ENCODE measurements around the gene TTC12.

Gene TTC12

DNA sequence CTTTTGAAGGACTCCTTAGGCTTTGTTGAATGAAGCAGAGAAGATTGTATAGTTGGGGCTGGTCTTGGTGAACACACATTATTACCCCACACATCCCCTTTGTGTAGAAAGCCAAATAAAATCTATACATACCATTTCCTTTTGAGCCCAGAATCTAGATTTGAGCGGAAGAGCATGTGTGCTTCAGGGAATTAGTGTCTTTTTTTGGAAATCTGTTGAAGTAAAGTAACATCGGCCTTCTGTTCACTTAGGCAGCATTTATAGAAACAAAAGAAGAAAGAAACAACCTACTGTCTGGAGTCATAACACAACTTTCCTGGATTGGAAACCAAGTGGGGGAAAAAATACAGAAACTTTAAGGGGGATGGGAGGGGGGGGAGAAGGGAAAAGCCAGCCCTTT, 37.9 kb upstream of the TTC12 start:
- in situ Hi-C loops (cut with MboI; ENCODE audit: low sequenced_read_pairs, unreplicated experiment): loop anchor here (25.0 kb wide), 2 partner anchors 489 to 989 kb away; no protein-coding TSS in a partner anchor
- TF ChIP-seq, protein P1, sequence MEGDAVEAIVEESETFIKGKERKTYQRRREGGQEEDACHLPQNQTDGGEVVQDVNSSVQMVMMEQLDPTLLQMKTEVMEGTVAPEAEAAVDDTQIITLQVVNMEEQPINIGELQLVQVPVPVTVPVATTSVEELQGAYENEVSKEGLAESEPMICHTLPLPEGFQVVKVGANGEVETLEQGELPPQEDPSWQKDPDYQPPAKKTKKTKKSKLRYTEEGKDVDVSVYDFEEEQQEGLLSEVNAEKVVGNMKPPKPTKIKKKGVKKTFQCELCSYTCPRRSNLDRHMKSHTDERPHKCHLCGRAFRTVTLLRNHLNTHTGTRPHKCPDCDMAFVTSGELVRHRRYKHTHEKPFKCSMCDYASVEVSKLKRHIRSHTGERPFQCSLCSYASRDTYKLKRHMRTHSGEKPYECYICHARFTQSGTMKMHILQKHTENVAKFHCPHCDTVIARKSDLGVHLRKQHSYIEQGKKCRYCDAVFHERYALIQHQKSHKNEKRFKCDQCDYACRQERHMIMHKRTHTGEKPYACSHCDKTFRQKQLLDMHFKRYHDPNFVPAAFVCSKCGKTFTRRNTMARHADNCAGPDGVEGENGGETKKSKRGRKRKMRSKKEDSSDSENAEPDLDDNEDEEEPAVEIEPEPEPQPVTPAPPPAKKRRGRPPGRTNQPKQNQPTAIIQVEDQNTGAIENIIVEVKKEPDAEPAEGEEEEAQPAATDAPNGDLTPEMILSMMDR (IDR thresholded peaks at IDR 0.05; ENCODE audit: borderline replicate concordance, control extremely low read depth, extremely low read depth, insufficient read depth, missing control alignments): no peak
- DNase-seq (ENCODE audit: low spot score): no peak

DNA sequence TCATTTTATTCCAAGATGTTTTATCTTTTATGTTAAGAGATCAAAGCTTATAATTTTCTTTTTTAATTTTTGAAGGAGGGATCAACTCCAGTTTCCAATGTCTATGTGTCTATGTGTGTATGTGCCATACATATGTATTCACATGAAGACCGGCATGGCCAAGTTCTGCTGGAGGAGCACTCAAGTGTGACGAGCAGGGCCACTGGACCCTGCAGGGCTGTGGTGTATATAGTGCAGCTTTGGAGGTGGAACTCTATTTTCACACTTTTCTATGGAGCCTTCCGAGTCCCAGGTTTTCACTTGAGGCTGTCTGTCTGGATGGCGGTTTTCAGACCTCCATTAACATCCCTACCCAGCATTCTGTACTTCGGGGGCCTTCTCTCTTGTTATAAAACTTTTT, 36.5 kb upstream of the TTC12 start:
- in situ Hi-C loops (cut with MboI; ENCODE audit: low sequenced_read_pairs, unreplicated experiment): loop anchor here (25.0 kb wide), 2 partner anchors 491 to 991 kb away; no protein-coding TSS in a partner anchor
- DNase-seq (ENCODE audit: low spot score): no peak
- TF ChIP-seq, protein P1 (IDR thresholded peaks at IDR 0.05; ENCODE audit: borderline replicate concordance, control extremely low read depth, extremely low read depth, insufficient read depth, missing control alignments): no peak

DNA sequence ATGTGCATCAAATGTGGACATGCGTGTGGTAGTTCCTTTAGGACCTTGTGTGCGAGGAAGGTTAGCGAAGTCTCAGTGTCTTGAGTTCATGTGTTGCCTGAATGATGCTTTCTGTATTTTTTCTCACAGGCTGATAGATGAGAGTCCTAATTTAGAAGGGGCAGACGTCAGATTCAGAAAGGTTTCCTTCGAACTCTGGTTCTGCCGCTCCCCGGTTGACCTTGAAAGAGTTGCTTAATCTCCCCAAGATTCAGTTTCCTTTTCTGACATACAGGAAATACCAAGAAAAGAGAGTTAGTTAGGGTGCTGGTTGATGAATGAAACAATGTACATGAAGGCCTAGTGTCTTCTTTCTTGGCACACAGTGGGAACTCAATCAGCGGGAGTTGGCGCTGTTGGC, 35.9 kb upstream of the TTC12 start:
- TF ChIP-seq, protein P1 (IDR thresholded peaks at IDR 0.05; ENCODE audit: borderline replicate concordance, control extremely low read depth, extremely low read depth, insufficient read depth, missing control alignments): no peak
- no peak for DNase-seq (ENCODE audit: low spot score)
- in situ Hi-C loops (cut with MboI; ENCODE audit: low sequenced_read_pairs, unreplicated experiment): loop anchor here (25.0 kb wide), 2 partner anchors 491 to 991 kb away; no protein-coding TSS in a partner anchor

DNA sequence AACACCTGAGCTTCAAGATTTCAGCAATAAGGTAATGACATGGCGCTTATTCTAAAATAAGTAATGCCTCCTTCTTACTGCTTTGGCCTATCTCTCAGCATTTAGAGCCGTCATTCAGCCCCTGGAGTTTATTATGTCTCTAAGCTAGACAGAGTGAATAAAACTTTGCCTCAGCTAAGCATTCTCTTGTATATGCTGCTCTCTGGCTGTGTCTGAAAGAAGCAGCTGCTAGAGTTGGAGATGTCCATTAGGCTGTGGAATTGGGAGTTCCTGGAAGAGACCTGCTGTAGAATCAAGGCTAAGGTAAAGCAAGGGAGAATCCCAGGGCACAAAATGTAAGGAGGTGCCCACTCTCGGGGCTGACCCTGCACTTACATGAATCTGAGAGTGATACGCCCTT, 35.5 kb upstream of the TTC12 start:
- no peak for DNase-seq (ENCODE audit: low spot score)
- in situ Hi-C loops (cut with MboI; ENCODE audit: low sequenced_read_pairs, unreplicated experiment): loop anchor here (25.0 kb wide), 2 partner anchors 492 to 992 kb away; no protein-coding TSS in a partner anchor
- TF ChIP-seq, protein P1 (IDR thresholded peaks at IDR 0.05; ENCODE audit: borderline replicate concordance, control extremely low read depth, extremely low read depth, insufficient read depth, missing control alignments): no peak

DNA sequence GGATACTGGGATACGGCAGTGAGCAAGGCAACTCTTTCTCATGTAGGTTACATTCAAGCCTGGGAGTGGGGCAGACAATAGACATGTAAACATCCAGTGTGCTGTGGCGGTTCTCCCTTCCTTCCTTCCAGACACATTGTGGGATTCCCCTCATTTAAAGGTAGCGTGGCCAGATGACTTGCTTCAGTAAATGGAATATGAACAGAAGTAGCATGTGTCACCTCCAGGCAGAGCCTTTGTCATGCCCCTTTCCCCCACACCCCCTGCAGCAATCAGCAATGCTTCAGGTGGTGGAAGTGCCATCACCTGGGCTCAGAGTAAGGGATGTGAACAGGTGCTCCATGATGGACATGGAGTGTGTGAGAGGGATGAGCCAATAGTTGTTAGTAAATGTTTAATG, 34.8 kb upstream of the TTC12 start:
- in situ Hi-C loops (cut with MboI; ENCODE audit: low sequenced_read_pairs, unreplicated experiment): loop anchor here (25.0 kb wide), 2 partner anchors 492 to 992 kb away; no protein-coding TSS in a partner anchor
- TF ChIP-seq, protein P1 (IDR thresholded peaks at IDR 0.05; ENCODE audit: borderline replicate concordance, control extremely low read depth, extremely low read depth, insufficient read depth, missing control alignments): no peak
- DNase-seq (ENCODE audit: low spot score): no peak

DNA sequence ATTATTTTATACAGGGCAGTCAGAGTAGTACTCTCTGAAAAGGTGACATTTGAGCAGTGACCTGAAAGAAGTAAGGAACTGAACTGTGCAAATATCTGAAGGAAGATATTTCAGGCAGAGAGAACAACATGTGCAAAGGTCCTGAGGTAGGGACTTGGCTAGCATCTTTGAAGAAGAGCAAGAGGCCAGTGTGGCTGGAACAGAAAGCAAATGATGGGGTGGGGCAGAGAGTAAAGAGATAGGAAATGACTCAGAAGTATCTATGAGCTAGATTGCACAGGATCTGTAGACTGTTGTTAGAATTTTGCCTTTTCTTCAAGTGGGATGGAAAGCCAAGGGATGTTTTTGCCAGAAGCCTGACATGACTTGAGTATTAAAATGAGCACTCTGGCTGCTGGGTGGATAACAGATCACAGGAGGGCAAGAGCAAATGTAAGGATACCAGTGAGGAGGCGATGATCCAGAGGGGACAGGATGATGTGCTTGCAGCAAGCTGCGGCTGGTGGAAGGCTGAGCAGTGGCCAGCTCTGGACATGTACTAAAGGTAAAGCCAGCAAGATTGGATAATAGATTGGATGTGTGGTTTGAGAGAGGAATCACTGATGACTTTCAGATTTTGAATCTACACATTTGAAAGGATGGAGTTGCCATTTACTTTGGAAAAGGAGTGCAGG, 33.2 kb upstream of the TTC12 start:
- in situ Hi-C loops (cut with MboI; ENCODE audit: low sequenced_read_pairs, unreplicated experiment): loop anchor here (10.0 to 25.0 kb wide), 3 partner anchors 494 to 994 kb away; no protein-coding TSS in a partner anchor

More for the DNA sequence above, 33.2 kb upstream of the TTC12 start:
- no peak for DNase-seq (ENCODE audit: low spot score)
- TF ChIP-seq, protein P1 (IDR thresholded peaks at IDR 0.05; ENCODE audit: borderline replicate concordance, control extremely low read depth, extremely low read depth, insufficient read depth, missing control alignments): no peak
